ENCODE measurements around the gene SUN1. TPM values are rescaled to one million over a fixed set of nuclear protein-coding genes. Genes with fewer than 3 reads are reported as not detected.

Gene SUN1
- total RNA-seq, 4 donors from 2014 or later = 113 to 259 (median 192) TPM

GRCh38 chr7:902996-903395 is 70.7 kb downstream of the SUN1 start:
- Histone ChIP-seq H3K27ac (no peak overlapping the region), H3K4me3 (no peak overlapping the region), H3K36me3 (peaks cover 0 to 43% (median 0%) of the 10 kb centered on the region in 3 donors), H3K27me3 (no peaks in the 10 kb centered on the region), H3K9me3 (no peaks in the 10 kb centered on the region), H3K4me1 (peaks cover 0 to 16% (median 3%) of the 10 kb centered on the region in 4 donors)
- TF ChIP-seq CTCF (IDR thresholded peaks at IDR 0.05) = no peak
- no peak for TF ChIP-seq POLR2A (IDR thresholded peaks at IDR 0.05)
- no peak for DNase-seq

GRCh38 chr7:903921-904755 is 71.9 kb downstream of the SUN1 start:
- no peak for TF ChIP-seq CTCF (IDR thresholded peaks at IDR 0.05)
- TF ChIP-seq POLR2A (IDR thresholded peaks at IDR 0.05) = no peak
- Histone ChIP-seq H3K36me3 (peaks cover 0 to 34% (median 0%) of the 10 kb centered on the region in 3 donors), H3K4me3 (no peak overlapping the region), H3K27ac (no peak overlapping the region), H3K4me1 (peaks cover 0 to 23% (median 6%) of the 10 kb centered on the region in 4 donors), H3K9me3 (no peaks in the 10 kb centered on the region), H3K27me3 (no peaks in the 10 kb centered on the region)
- no peak for DNase-seq

GRCh38 chr7:904847-905246 is 72.6 kb downstream of the SUN1 start:
- Histone ChIP-seq H3K9me3 (no peaks in the 10 kb centered on the region), H3K27me3 (no peaks in the 10 kb centered on the region), H3K4me1 (peaks cover 0 to 30% (median 9%) of the 10 kb centered on the region in 4 donors), H3K4me3 (peak overlapping the region in 1 of 4 donors; percentile 10), H3K36me3 (peaks cover 0 to 27% (median 0%) of the 10 kb centered on the region in 3 donors), H3K27ac (no peak overlapping the region)
- TF ChIP-seq CTCF (IDR thresholded peaks at IDR 0.05) (no peak), POLR2A (IDR thresholded peaks at IDR 0.05) (no peak)
- DNase-seq = no peak

GRCh38 chr7:906776-907157 is 74.5 kb downstream of the SUN1 start:
- no peaks in the 10 kb centered on the region for H3K27me3 ChIP-seq
- TF ChIP-seq CTCF (IDR thresholded peaks at IDR 0.05) (no peak), POLR2A (IDR thresholded peaks at IDR 0.05) (no peak)
- peaks cover 0 to 27% (median 9%) of the 10 kb centered on the region in 4 donors for H3K4me1 ChIP-seq
- no peak overlapping the region for H3K27ac ChIP-seq
- peaks cover 0 to 22% (median 0%) of the 10 kb centered on the region in 3 donors for H3K36me3 ChIP-seq
- no peaks in the 10 kb centered on the region for H3K9me3 ChIP-seq
- DNase-seq = no peak
- no peak overlapping the region for H3K4me3 ChIP-seq

- peaks cover 0 to 22% (median 0%) of the 10 kb centered on the region in 3 donors for H3K36me3 ChIP-seq
- no peak overlapping the region for H3K4me3 ChIP-seq
- no peak overlapping the region for H3K27ac ChIP-seq
- H3K4me1 ChIP-seq = peaks cover 0 to 30% (median 9%) of the 10 kb centered on the region in 4 donors
- no peaks in the 10 kb centered on the region for H3K9me3 ChIP-seq
- TF ChIP-seq POLR2A (IDR thresholded peaks at IDR 0.05) (no peak), CTCF (IDR thresholded peaks at IDR 0.05) (no peak)
- no peaks in the 10 kb centered on the region for H3K27me3 ChIP-seq
- DNase-seq = peak in 1 of 3 donors; percentile 61
Observed at GRCh38 chr7:907158-907980, 75.1 kb downstream of the SUN1 start.
